Spinal cord (tissue), 10 donors: ENCODE measurements around the gene NGFR. TPM values are rescaled to one million over a fixed set of nuclear protein-coding genes. Genes with fewer than 3 reads are reported as not detected.

Experiments
- DNase-seq, 6 donors: peaks; one replicate each; pipeline versions ENCODE4 v3.0.0 to v3.0.0-alpha.2; 2013 to 2015; ENCODE audit warnings: low spot score in 6 of 6, low read depth in 4 of 6
- H3K27ac ChIP-seq: one replicate; pipeline ENCODE4 v1.5.1; 2013; ENCODE audit warnings: low read depth, low read length, control low read depth
- H3K27me3 ChIP-seq: one replicate; pipeline ENCODE4 v1.6.1; 2013; ENCODE audit warnings: low read length; ENCODE audit not compliant: control insufficient read depth, insufficient read depth
- H3K36me3 ChIP-seq: one replicate; pipeline ENCODE4 v1.6.1; 2013; ENCODE audit warnings: low read length; ENCODE audit not compliant: control insufficient read depth, insufficient read depth
- H3K4me1 ChIP-seq: one replicate; pipeline ENCODE4 v1.6.1; 2013; ENCODE audit warnings: low read length; ENCODE audit not compliant: control insufficient read depth, insufficient read depth
- H3K4me3 ChIP-seq: one replicate; pipeline ENCODE4 v1.5.1; 2013; ENCODE audit warnings: low read depth, low read length, control low read depth
- H3K9me3 ChIP-seq: one replicate; pipeline ENCODE4 v1.6.1; 2013; ENCODE audit warnings: low read length; ENCODE audit not compliant: control insufficient read depth, insufficient read depth
- WGBS: methylation state at CpG from one replicate; pipeline ENCODE4 v1.1.5; 2013; ENCODE audit warnings: missing lambda C conversion rate; ENCODE audit not compliant: insufficient coverage; 5-methylcytosine and 5-hydroxymethylcytosine counted together
- polyA plus RNA-seq, 2 donors: library from polyadenylated mRNA; unstranded; fragments of 120-200 nt; gene quantifications; one replicate each; pipeline ENCODE4 v1.2.1, GENCODE V29; 2013; ENCODE audit not compliant: insufficient read length in 2 of 2
- total RNA-seq, 2 donors: library from RNA; depleted of rRNA in 1 of 2; stranded (reverse); fragments of 120-200 nt in 1 of 2; fragments of >200 nt in 1 of 2; gene quantifications; one replicate each; pipeline versions ENCODE4 v1.2.3 to v1.2.4, GENCODE V29; 2013 to 2014
- donor health status: healthy.

NGFR gene
- total and polyA plus RNA-seq, 4 donors: 39.2 to 54.0 (median 42.0) TPM

DNA sequence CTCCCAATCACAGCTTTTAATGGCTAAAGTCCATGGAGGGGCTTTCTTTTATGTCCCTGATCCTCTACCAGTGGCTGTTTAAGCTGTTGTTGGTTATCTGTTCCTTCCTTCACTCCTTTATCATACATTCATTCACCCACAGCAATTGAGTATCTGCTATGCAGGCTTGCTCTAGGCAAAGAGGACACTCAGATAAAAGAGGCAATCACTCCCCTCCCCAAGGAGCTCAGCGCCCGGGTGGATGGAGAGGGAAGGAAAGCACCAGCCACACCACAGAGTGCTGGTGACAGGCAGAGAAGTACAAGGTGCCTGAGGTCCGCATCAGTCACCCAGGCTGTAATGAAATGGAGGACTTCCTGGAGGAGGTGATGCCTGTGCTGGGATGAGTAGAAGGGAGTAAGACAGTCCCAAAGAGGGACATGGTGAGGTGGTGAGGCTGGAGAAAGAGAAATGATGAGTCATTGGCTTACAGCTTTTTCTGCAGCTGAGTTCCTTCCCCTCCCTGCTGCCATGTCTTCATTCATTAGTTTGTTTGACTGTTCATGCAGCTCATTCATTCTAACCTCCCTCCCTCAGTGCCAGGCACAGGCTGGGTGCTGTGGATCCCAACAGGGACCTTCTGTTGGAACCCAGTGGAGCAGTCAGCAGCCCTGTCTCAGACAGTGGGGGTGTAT is 12.8 kb upstream of the NGFR start:
- Histone ChIP-seq H3K27me3 (peaks cover 19% of the 10 kb centered on the region), H3K4me3 (no peak overlapping the region), H3K27ac (no peak overlapping the region), H3K36me3 (no peaks in the 10 kb centered on the region), H3K4me1 (peaks cover 26% of the 10 kb centered on the region), H3K9me3 (no peaks in the 10 kb centered on the region)
- WGBS: 94% methylated on average over 1 of the region's 3 CpGs
- no peak for DNase-seq

DNA sequence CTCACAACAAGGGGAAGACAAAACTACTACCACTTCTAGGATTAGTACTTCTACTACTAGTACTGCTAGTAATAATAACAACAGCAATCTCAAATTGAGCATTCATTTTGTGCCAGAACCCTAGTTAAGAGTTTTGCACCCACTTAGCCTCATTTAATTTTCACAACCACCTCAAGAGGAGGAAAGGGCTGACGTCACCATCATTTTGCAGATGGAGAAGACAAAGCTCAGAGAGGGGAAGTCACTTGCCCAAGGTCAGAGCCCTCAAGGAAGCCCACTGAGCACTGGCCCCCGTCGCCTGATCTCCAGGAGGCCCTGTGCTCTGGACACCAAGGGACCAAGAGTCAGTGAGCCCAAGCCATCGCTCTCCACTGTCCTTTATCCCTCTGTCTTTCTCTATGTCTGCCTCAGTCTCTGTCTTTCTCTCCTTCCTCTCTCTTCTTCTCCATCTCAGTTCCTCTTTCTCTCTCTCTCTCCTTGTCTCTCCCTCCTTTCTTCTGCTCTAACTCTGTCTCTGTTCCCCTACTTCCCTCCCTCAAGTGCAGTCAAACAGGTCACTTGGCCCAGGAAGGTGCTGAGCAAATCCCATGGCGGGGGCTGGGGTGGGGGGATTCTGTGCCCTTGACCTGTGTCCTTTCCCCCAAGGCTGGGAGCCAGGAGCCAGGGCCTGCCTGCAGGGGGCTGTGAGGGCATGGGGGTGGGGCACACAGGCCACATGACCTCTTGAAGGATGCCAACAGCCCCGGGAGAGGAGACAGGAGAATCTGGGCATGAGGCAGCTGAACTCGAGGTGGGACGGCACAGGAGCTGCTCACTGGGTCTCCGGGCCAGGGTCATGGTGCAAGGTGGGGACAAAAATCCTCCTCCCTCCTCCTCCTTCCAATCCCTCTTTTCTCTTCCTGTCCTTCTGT is 11.2 kb upstream of the NGFR start:
- Histone ChIP-seq H3K27me3 (peaks cover 22% of the 10 kb centered on the region), H3K27ac (no peak overlapping the region), H3K36me3 (no peaks in the 10 kb centered on the region), H3K9me3 (no peaks in the 10 kb centered on the region), H3K4me1 (peaks cover 26% of the 10 kb centered on the region), H3K4me3 (no peak overlapping the region)
- WGBS: 58% methylated on average over 8 of the region's 9 CpGs
- DNase-seq: no peak

DNA sequence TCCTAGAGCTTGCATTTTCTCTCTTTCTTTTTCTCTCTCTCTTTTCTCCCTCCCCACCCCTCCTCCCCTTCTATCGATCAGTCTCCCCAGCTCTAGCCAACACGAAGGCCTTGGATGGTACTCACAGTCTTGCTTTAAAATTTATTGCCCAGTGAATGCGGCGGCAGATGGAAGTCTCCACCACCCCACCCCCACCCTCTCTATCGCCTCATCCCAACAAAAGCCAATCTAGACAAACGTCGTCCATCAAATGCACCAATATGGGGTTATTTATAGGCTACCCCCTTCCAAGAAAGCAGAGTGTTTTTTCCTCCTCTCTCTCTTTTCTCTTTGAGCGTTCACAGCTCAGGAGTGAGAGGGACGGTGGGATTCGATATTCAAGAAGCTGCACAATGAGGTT is 10.5 kb upstream of the NGFR start:
- peak in 1 of 6 donors; percentile 64 for DNase-seq
- Histone ChIP-seq H3K36me3 (no peaks in the 10 kb centered on the region), H3K27ac (no peak overlapping the region), H3K9me3 (no peaks in the 10 kb centered on the region), H3K4me1 (peaks cover 26% of the 10 kb centered on the region), H3K27me3 (peaks cover 22% of the 10 kb centered on the region), H3K4me3 (no peak overlapping the region)
- 3% methylated on average over 4 of the region's 10 CpGs for WGBS

DNA sequence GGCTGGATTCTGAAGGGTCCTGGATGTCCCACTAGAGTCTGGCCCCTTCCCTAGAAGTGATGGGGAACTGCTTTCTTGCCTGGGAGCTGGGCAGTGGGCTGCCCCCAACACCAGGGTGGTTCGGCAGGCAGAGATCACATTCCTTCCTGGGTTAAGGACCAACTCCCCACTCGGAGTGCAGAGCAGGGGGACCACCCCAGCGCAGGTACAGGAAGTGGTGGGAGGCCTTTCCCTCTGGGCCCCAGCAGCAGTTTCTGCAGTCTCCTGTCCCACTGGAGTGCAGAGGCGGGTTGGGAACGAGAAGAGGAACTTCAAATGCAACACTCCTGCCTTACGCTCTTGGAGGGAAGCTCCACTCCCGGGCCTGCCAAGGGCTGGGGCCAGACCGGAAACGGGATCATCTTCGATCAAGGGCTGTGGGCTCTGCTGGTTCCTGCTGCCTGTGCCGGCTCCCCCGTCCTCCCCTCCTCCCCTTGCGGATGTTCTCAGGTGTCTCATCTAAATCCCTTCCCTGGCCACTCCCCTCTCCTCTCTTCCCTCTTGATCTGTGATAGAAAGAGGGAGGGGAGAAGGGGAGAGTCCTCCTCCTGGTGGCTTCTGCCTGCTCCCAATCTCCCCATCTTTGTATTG is 9.0 kb upstream of the NGFR start:
- Histone ChIP-seq H3K4me1 (peaks cover 26% of the 10 kb centered on the region), H3K27me3 (peaks cover 24% of the 10 kb centered on the region), H3K27ac (no peak overlapping the region), H3K4me3 (no peak overlapping the region), H3K9me3 (no peaks in the 10 kb centered on the region), H3K36me3 (no peaks in the 10 kb centered on the region)
- DNase-seq: peak in 1 of 6 donors; percentile 3
- 34% methylated on average over 10 of the region's 13 CpGs for WGBS

DNA sequence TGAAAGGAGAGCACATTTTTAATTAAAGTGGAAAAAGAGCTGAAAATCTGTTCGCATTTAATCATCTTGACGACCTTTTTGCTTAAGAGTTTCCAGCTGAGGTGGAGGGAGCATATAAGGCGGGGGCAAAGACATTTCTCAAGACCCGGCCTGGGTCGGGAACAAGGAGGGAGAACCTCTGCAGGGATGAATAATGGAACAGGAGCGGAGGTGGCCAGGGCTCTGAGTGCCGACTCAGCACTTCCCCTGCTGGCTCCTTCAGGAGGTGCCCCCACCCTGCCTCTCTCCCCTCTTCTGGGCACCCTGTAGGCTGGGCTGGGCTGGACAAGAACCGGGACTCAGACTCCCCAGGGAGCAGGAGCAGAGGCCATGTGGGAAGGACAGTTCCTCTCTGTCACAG is 7.9 kb upstream of the NGFR start:
- no peak overlapping the region for H3K4me3 ChIP-seq
- peaks cover 22% of the 10 kb centered on the region for H3K4me1 ChIP-seq
- H3K27me3 ChIP-seq: peaks cover 24% of the 10 kb centered on the region
- no peaks in the 10 kb centered on the region for H3K9me3 ChIP-seq
- WGBS: 42% methylated on average over 6 of the region's 8 CpGs
- H3K27ac ChIP-seq: no peak overlapping the region
- peak in 1 of 6 donors; percentile 56 for DNase-seq
- H3K36me3 ChIP-seq: no peaks in the 10 kb centered on the region

DNA sequence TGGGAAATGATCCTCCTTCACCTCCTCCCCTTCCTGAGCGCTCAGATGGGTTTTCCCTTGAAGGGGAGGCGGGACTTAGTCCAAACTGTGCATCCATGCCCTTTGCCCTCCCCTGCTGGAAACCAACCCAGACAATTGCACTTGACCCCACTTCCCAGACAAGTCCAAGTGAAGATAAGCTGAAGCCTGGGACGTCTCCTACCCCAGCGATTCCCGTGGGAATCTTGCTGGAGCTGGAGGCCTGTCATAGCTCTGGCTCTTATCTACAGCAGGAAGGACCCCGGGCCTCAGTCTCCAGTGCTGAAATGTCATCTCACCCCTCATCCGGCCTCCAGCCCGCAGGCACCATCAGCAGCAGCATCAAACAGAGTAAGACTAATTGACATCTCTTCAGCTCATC is 6.5 kb upstream of the NGFR start:
- Histone ChIP-seq H3K27me3 (peaks cover 24% of the 10 kb centered on the region), H3K9me3 (no peaks in the 10 kb centered on the region)
- 70% methylated on average over 8 of the region's 8 CpGs for WGBS

DNA sequence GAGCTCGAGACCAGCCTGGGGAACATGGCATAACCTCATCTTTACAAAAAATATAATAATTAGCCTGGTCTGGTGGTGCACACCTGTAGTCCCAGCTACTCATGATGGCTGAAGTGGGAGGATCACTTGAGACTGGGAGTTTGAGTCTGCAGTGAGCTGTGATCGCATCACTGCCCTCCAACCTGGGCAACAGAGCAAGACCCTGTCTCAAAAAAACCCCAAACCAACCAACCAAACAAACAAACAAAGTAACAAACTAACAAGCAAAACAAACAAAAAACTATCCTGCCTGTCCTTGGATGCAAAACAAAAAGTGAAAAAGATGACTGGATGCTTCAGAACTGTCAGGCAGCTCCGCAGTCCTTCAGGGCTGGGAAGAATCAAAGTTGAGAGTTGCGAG is 5.7 kb upstream of the NGFR start:
- DNase-seq: no peak
- no peaks in the 10 kb centered on the region for H3K36me3 ChIP-seq
- H3K4me3 ChIP-seq: no peak overlapping the region
- WGBS: 93% methylated on average over 2 of the region's 4 CpGs
- H3K4me1 ChIP-seq: peaks cover 16% of the 10 kb centered on the region
- H3K27me3 ChIP-seq: peaks cover 24% of the 10 kb centered on the region
- no peaks in the 10 kb centered on the region for H3K9me3 ChIP-seq
- H3K27ac ChIP-seq: no peak overlapping the region

More for the DNA sequence above, 6.5 kb upstream of the NGFR start:
- Histone ChIP-seq H3K4me1 (peaks cover 17% of the 10 kb centered on the region), H3K27ac (no peak overlapping the region), H3K4me3 (no peak overlapping the region), H3K36me3 (no peaks in the 10 kb centered on the region)
- no peak for DNase-seq

DNA sequence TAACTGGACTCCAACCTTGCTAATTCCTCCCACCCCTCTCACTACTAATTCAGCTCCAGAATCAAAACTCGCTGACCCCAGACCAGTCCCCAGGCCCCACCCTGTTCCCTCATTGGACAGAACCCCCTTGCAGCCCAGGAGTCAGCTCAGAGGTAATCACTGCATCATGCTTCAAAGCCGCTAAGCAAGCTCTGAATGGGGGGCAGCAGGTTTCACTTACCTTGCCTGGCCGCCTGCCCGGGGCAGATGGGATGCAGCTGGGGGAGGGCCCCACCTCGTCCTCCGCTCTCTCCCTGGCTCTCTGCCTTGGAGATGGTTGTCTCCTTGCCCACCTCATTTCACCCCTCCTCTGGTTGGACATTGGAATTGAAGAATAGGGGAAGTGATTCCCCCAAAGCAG is 4.8 kb upstream of the NGFR start:
- Histone ChIP-seq H3K9me3 (no peaks in the 10 kb centered on the region), H3K27me3 (peaks cover 23% of the 10 kb centered on the region), H3K4me3 (no peak overlapping the region), H3K4me1 (peaks cover 14% of the 10 kb centered on the region), H3K36me3 (no peaks in the 10 kb centered on the region), H3K27ac (no peak overlapping the region)
- 73% methylated on average over 3 of the region's 6 CpGs for WGBS
- DNase-seq: no peak

DNA sequence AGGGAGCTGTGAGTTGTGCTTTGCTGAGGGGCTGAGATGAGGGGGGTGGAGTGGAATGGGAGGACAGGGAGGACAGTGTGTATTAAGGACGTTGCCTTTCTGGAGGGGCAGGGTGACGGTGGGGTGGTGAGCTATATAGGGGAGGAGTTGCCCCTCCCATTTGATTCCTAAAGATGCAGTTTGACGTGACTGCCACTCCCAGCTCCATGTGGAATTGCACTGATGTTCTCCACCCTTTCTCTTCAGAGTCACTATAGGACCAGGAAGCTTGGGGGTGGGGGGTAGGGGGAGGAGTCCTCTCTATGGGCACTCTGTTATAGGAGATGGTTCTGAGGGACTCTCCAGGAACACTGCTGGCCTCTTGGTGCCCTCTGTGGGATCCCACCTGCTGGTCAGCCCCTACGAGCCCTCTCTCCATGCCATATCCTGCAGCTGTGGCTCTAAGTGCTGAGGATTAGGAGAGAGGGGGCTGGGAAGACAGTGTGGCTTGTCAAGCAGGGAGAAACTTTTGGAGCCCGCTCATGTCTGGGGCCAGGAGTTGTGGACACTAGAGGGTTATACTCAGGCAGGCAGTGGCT is 3.8 kb upstream of the NGFR start:
- 56% methylated on average over 2 of the region's 5 CpGs for WGBS
- Histone ChIP-seq H3K4me3 (no peak overlapping the region), H3K9me3 (no peaks in the 10 kb centered on the region), H3K27ac (no peak overlapping the region), H3K4me1 (peaks cover 20% of the 10 kb centered on the region), H3K36me3 (no peaks in the 10 kb centered on the region), H3K27me3 (peaks cover 25% of the 10 kb centered on the region)
- no peak for DNase-seq
